GM13976 (cell line): ENCODE results near the gene SPI1.

Source experiments
- DNase-seq: peaks from one replicate; pipeline ENCODE4 v3.0.0; 2012; ENCODE audit warnings: low spot score
- in situ Hi-C: fragments of 300-500 bp; cut with MboI; formaldehyde crosslinking; loops from one replicate; pipeline ENCODE4 v1.12.0; 2022; ENCODE audit warnings: low sequenced_read_pairs, mixed read lengths, inconsistent platforms; ENCODE audit not compliant: unreplicated experiment
- TF ChIP-seq, protein P1 (sequence below): IDR thresholded peaks from 2 replicates; pipeline ENCODE4 v1.5.1; 2012; ENCODE audit warnings: borderline replicate concordance, mild to moderate bottlenecking; ENCODE audit not compliant: insufficient read depth; ENCODE audit errors: extremely low read depth, missing control alignments, control extremely low read depth

The SPI1 gene

DNA sequence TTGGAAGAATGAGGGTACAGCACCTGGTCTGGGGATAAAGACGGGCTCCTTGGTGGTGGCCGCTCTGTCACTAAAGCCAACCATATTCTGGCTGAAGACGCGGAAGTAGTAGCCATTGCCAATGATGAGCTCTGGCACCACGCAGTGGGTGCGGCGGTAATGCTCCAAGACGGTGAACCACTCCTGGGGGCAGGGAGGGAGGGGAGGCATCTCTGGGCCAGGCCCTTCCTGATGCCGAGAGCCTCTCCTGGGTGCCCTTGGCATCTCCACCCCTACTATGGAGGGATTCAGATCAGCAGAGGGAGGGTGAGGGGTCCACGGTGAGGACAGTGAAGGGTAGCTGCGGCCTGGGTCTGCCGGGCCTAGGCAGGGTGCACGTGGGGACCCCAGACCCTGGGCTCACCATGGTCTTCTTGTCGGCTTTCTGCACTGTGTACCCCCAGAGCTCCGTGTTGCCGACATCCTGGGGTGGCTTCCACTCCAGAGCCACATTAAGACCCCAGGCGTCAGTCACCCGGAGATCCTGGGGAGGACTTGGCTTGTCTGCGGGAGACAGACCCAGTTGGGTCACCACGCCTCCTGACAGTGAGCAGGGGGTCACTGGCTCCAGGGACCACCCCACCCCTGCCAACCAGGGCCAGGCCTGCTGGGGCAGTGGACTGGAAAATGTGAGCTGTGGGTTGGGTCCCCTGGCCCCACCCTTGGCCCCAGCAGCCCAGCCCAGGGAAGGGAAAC is 45.4 kb downstream of the SPI1 start:
- TF ChIP-seq, protein P1, sequence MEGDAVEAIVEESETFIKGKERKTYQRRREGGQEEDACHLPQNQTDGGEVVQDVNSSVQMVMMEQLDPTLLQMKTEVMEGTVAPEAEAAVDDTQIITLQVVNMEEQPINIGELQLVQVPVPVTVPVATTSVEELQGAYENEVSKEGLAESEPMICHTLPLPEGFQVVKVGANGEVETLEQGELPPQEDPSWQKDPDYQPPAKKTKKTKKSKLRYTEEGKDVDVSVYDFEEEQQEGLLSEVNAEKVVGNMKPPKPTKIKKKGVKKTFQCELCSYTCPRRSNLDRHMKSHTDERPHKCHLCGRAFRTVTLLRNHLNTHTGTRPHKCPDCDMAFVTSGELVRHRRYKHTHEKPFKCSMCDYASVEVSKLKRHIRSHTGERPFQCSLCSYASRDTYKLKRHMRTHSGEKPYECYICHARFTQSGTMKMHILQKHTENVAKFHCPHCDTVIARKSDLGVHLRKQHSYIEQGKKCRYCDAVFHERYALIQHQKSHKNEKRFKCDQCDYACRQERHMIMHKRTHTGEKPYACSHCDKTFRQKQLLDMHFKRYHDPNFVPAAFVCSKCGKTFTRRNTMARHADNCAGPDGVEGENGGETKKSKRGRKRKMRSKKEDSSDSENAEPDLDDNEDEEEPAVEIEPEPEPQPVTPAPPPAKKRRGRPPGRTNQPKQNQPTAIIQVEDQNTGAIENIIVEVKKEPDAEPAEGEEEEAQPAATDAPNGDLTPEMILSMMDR = no peak
- no peak for DNase-seq
- in situ Hi-C loops = no loop called here

DNA sequence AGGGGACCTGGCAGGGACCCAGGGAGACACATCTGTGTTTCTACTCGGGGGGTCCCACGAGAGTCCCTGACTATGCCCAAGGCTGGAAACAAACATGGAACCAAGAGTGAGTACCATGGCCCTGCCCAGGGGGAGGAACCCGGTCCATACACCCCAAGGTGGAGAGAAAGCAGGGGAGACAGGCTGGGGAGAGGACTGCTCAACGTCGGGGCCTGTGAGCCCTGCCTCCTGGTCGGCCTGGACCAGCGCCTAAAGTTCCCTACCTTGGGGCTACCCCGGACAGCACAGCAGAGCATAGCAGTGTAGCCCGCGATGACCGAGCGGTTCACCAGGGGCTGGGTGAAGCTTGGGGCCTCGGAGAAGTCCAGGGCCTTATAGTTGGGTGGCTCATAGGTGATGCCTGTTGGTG is 46.0 kb downstream of the SPI1 start:
- TF ChIP-seq, protein P1 = no peak
- no peak for DNase-seq
- in situ Hi-C loops = no loop called here

DNA sequence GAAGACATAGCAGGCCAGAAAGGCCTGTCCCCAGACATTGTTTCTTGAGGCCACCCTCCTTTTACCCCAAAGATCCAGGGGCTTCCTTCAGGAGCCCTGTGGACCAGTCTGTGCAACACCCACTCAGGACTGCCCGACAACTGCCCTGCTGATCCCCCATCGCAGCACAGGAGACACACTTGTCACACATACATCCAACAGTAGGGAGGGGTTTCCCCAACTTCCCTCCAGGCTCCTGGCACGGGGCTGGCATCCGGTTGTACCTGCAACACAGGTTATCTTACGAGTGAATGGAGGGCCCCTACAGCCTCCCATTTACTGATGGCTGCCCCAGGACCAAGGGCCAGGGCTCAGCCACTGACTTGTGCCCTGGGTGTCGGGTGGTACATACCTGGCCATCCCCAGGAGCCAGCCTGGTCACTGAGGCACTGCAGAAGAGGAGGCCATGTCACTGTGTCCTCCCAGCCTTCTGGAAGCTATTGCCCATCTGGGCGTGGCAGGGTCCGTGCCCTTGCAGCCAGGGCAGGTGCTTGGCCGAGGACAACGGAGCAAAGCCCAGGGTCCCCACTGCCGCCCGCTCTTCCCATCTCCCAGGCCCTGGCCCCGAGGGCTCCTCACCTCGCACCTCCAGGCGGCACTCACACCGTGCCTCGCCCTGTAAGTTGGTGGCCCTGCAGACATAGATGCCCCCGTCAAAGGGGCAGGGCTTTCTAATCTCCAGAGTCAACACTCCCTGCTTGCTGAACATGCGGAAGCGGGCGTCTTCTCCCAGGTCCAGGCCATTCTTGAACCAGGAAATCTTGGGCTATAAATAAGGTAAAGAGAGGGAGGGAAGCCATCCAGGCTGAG is 46.7 kb downstream of the SPI1 start:
- in situ Hi-C loops = no loop called here
- DNase-seq = no peak
- TF ChIP-seq, protein P1 = no peak

DNA sequence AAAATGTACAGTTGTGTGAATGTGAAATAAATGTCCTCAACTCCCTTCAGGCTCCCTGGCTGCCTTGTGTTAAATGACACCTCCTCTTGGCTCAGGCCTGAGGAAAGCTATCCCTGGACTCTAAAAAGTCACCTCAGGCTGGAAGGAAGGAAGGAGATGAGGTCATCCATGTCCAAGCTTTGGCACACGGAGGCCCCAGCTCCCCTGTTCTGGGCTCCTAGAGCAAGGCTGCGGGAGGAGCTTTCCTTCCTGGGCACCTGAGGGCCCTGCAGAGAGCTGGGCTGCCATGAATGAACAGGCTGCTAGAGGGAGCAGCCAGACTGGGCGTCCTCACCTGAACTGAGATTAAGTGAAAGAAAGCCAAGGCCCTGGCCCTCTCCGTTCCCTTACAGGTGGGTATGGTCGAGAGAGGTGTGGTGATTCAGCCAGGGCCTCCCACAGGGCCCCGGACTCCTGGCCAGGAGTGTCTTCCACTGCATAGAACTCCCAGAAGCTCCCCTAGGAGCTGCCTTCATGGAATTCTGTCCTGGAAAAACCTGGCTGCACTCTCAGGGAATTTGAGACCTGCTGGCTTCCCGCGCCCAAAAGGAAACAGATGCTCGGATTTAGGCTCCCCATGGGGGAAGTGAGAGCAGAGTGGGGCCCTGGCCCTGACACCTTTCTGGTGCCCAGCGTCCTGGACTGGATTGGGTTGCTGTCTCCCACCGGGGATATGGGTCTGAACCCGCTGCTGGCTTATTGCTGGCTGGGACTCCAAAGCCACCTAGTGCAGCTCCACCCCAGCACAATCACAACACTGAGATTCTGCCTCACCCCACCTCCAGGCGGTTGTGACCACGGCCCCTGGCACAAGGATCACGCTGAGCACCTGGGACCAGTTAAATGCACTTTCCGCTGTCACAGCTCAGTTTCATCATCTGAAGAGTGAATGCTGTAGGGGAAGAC is 48.1 kb downstream of the SPI1 start:
- no peak for DNase-seq
- in situ Hi-C loops = no loop called here
- TF ChIP-seq, protein P1 = no peak

DNA sequence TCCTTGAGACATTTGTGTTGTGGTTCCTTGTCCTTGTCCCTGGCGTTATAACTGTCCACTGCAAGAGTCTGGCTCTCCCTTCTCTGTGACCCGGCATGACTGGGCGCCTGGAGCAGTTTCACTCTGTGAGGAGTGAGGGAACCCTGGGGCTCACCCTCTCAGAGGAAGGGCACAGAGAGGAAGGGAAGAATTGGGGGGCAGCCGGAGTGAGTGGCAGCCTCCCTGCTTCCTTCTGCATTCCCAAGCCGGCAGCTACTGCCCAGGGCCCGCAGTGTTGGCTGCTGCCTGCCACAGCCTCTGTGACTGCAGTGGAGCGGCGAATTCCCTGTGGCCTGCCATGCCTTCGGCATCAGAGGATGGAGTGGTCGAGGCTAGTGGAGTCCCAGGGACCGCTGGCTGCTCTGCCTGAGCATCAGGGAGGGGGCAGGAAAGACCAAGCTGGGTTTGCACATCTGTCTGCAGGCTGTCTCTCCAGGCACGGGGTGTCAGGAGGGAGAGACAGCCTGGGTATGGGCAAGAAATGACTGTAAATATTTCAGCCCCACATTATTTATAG is 48.8 kb downstream of the SPI1 start:
- DNase-seq = no peak
- in situ Hi-C loops = no loop called here
- TF ChIP-seq, protein P1 = no peak
